ENCODE measurements around the gene COPA.

COPA gene

GRCh38 chr1:160261893-160262794 is 80.9 kb downstream of the COPA start, which contains the start of gene DCAF8:
Gene DCAF8, minus strand, starts transcription at chr1:160262549. Its CDS starts 18,541 bp downstream, at chr1:160244008.
- DNase-seq = peak; percentile 93 to 99 (median 96)

DNA sequence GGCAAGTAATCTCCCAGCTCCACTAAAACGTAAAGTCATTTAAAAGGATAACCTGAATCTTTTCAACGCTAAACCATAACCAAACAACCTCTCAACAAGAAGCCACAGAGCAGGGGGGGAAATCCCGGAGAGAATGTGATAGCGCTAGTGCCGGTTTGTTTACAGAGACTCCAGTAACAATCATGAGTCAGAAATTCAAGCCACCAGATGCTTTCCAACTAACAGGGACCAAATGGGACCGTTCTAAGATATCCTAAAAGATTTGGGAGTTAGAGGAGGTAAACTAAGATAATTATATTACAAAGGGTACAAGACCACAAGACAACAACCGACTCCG is 81.5 kb downstream of the COPA start:
- peak in 4 of 5 experiments; percentile 66 to 88 (median 75) for DNase-seq

DNA sequence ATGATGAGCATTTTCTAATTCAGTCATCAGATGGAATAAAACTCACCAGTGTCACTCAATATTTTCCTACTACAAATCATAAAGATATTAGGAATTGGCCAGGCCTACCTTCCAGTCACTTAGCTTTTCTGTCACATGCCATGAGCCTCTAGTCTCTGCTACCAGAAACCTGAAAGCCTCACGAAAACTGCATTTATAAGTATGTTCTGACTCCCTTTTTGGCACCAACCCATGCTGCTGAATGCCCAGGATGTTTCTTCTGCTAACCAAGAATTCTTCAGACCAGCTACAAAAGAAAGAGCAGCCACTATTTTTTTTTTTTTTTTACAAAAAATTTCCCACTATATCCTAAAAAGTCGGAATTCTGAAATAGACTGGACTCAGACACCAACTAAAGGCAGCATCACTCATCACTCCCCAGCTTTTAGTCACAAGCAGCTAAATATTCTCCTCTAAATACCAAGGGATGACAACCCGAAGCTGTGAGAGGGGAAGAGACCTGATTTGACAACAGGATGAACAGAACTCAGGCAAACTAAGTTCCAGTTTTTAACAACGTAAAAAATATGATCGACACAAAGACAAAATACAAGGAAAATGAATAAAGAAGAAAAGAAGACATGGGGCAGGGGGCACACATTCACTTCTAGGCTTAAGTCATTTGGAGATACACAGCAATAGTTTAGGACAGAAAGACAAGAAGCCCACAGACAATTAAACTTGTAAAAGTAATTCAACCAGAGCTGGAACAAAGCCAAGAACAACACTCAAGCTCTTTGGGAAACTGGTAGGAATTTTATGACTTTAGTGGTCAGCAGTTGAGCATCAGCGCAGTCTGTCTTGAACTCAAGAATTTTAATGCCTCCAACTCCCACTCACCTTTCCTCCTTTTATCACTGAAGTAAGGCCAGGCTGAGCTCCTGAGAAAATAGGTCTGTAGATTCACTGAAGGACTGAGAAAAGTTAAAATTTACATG is 82.4 kb downstream of the COPA start:
- no peak for DNase-seq

DNA sequence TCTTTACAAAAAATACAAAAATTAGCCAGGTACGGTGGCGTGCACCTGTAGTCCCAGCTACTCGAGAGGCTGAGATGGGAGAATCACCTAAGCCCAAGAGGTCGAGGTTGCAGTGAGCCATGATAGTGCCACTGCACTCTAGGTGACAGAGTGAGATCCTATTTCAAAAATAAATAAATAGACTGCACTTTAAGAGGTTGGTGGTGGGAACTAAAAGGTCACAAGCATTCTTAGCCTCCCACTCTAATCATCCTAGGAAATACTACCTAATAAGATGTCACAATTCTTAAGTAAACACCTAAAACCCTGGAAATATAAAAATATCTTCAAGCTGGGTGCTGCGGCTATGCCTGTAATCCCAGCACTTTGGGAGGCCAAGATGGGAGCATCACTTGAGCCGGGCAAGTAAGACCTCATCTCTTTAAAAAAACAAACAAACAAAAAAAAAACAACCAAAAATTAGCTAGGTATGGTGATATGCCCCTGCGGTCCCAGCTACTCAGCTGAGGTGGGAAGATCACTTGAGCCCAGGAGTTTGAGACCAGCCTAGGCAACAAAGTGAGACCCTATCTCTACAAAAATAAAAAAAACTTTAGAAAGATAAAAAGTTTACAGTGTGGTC is 84.8 kb downstream of the COPA start:
- DNase-seq = no peak

- no peak for DNase-seq
Measured at GRCh38 chr1:160257411-160258015, 85.5 kb downstream of the COPA start.

DNA sequence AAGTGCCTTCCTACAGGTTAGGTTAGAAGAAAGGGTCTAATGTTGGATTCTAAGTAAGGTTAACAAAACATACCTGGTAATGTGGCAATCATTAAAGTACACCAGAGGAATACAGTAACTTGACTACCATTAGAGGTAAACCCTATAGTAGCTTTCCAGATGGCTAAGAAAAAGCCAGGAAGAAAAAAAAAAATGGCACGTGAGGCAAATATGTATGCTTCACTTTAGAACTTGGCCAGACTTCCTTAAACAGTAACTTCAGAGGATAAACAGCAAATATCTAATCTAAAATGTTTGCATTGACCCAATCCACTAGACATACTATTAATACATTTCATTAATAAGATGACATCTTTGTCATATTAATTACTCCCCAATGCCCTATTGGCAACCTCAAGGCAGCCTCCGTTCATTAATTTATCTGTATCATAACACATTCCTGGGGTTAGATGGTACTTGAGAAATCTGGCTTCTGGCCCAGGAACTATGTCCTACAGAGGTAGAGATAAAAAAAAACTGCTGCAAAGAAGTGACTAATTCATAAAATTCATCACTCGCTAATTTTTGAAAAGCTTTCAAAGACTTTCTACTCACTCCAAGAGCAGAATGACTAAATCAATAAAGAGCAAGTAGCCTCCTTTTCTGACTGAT is 86.5 kb downstream of the COPA start:
- no peak for DNase-seq

- DNase-seq = no peak
Measured at GRCh38 chr1:160255781-160256300, 87.2 kb downstream of the COPA start.

DNA sequence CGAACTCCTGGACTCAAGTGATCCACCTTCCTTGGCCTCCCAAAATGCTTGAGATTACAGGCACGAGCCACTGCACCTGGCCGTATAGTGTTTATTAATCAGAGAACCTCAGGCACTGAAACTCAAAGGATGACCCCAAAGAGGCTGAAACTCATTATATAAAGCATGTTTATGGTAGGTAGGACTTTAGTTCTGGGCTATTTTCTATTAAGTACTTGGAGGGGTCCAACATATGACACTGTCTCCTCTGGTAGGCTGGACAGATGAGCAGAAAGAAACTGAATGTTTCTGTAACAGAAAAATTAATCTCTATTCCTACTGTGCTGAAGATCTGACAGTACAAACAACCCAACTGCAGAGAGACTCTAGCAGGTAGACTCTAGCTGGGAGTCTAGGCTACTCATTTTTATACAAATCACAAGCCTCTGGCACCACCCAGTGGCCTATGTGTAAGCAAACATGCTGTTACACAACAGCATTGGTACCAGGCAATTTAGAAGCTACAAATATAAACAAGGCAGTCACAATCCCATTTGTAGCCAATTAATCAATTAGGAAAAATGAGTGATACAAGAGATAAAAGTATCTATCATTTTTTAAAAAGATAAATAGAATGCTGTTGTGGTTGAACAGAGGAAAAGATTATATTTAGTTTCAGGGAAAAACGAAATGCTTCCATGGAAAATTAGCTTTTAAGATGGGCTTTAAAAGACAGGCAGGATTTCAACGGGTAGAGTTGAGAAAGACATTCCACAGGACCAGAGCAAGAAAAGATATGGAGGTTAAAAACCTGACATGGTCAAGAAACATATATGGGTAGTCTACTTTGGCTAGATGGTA is 91.1 kb downstream of the COPA start:
- peak in 4 of 5 experiments; percentile 21 to 78 (median 37) for DNase-seq

GRCh38 chr1:160251011-160251410 is 92.0 kb downstream of the COPA start:
- no peak for DNase-seq

DNA sequence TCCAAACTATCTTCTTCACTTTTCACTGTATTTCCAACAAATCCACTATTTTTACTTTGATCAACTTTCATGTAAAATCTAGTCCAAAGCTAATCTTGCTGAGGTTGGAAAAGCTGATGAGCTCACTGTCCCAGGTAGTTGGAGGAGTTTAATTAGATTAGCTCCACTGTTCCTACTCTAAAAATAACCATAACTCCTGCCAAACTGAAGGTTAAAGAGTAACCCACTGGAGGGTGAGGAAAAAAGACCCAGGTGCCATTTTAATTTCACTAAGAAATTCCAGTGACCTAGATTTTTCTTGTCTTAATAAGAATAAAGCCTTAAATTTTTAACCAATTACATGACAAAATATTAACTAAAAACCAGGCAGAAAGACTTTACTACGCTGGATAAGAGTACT is 96.0 kb downstream of the COPA start:
- DNase-seq = no peak

DNA sequence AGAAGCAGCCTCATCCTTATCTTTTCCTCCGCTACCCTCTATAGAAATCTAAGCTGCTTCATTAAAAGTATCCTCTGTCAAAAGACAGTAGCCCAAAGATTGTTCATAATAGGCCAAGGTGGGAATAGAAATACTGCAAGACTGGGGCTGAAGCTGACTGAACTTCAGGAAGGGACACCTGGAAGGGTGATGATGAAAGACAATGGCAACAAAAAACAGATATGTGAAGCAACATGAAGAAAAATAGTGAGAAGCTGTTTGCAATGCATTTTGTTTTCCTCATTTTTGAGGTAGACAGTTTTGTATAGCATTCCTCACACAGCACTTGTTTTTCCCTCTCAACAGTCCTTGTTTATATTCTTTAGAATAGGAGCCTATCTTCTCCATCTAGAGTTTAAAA is 97.6 kb downstream of the COPA start:
- no peak for DNase-seq

DNA sequence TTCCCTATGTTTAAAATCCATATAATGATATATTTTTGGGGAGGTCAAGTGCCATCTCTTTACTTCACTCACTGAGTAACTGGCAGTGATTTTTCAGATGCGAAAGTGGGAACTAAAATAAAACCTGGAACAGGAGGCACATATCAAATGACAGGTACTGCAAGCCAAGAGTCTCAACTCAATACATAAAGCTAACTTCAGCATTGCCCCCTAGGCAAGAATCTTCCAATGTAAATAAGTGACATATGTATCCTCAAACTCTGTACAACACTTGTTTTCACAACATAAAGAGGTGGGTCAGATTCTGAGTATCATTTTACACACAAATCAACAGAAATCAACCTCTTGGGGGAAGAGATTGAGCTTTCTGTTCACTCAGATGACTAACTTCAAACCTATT is 98.8 kb downstream of the COPA start:
- DNase-seq = no peak

DNA sequence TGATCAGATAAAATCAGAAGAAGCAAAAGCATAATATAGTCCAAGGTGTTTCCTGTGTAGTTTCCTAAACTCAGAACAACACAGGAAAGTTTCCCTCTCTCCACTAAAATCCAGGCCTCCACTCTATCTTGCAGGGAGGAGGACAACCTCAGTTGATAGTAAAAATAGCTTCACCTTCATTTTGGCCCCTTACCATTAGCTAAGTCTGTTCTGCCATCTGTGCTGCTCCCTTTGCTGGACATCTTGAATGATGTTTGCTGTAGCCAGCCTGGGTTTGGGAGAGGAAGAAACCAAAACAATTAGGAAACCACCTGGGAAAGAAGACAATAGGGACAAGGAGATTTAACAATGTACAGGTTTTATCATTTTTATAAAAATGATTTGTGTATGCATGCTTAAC is 99.3 kb downstream of the COPA start:
- DNase-seq = no peak

DNA sequence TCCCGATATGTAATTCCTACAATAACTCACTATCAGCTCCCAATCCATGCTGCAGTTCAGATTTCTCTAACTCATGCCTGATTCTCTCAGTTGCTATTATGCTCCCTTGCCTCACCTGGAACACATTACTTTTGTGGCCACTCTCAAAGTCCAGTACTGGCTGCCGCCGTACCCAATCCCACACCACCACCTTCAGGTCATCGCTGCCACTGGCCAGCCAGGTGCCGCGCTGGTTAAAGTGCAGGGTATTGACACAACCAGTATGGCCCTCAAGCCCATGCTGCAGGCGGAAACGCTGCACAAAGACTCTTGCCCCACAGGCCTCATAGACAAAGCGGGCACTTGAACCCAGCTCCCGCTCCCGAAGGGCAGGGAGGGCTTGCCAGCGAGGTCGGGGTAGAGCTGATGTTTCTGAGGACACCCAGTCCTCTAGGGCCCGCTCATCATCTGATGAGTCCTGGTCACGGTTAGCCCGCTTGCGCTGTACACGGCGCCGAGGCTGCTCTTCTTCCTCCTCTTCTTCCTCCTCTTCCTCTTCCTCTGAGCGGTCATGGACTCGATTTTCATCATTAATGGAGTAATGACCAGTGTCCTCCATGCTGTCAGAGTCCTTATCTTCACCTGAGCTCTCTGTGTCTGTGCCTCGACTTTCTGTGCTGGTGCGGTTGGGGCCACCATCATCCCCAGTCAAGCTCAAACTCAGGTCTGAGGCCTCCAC is 103.3 kb downstream of the COPA start:
- DNase-seq = no peak
